Kidney epithelial cell (primary cell): ENCODE results near the gene RBFOX2. TPM values are rescaled to one million over a fixed set of nuclear protein-coding genes. Genes with fewer than 3 reads are reported as not detected.
A peak's percentile ranks its signal among the peaks of the same experiment; 100 is the strongest.
"Not testable (repeated sequence)": the region's sequence is repeated elsewhere in the genome, so short reads cannot be mapped to it uniquely, and the experiment has no call there.

Experiments used
- DNase-seq: peaks from one replicate; pipeline ENCODE4 v3.0.0-alpha.2; 2010; ENCODE audit warnings: low read depth
- H3K27me3 ChIP-seq: 2 replicates; pipeline ENCODE4 v1.6.0; 2011; ENCODE audit warnings: low read length; ENCODE audit not compliant: control insufficient read depth, insufficient read depth
- H3K36me3 ChIP-seq: 2 replicates; pipeline ENCODE4 v1.5.1; 2011; ENCODE audit warnings: low read length; ENCODE audit not compliant: control insufficient read depth, insufficient read depth
- H3K4me3 ChIP-seq: 2 replicates; pipeline ENCODE4 v1.5.1; 2011; ENCODE audit warnings: low read depth, mild to moderate bottlenecking, control low read depth, low read length
- total RNA-seq: library from RNA; depleted of rRNA; stranded (reverse); fragments of >200 nt; gene quantifications from 2 replicates; pipeline ENCODE4 v1.2.3, GENCODE V29; 2015
- TF ChIP-seq, protein P1 (sequence below): IDR thresholded peaks from 2 replicates; pipeline ENCODE4 v1.5.1; 2011; ENCODE audit warnings: mild to moderate bottlenecking, moderate library complexity, low read length, control low read depth, inconsistent platforms; ENCODE audit not compliant: insufficient read depth, poor library complexity, severe bottlenecking

RBFOX2 gene
- total RNA-seq, 1 donor from 2014 or later, result 75.1 TPM

DNA sequence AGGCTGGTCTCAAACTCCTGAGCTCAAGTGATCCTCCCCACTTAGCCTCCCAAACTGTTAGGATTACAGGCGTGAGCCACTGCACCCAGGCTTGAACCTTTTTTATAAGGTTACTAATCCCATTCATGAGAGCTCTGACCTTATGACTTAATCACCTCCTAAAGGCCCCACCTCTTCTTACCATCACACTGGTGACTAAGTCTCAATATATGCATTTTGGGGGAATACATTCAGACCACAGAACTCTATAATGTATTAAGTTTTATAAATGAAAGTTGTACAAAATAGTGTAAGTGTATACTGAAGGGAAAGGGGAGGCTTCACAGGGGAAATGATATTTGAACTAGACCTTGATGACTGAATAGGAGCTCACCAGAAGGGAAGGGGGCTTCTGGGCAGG lies 28.4 kb upstream of the RBFOX2 start:
- TF ChIP-seq, protein P1, sequence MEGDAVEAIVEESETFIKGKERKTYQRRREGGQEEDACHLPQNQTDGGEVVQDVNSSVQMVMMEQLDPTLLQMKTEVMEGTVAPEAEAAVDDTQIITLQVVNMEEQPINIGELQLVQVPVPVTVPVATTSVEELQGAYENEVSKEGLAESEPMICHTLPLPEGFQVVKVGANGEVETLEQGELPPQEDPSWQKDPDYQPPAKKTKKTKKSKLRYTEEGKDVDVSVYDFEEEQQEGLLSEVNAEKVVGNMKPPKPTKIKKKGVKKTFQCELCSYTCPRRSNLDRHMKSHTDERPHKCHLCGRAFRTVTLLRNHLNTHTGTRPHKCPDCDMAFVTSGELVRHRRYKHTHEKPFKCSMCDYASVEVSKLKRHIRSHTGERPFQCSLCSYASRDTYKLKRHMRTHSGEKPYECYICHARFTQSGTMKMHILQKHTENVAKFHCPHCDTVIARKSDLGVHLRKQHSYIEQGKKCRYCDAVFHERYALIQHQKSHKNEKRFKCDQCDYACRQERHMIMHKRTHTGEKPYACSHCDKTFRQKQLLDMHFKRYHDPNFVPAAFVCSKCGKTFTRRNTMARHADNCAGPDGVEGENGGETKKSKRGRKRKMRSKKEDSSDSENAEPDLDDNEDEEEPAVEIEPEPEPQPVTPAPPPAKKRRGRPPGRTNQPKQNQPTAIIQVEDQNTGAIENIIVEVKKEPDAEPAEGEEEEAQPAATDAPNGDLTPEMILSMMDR, result no peak
- no peak for DNase-seq

DNA sequence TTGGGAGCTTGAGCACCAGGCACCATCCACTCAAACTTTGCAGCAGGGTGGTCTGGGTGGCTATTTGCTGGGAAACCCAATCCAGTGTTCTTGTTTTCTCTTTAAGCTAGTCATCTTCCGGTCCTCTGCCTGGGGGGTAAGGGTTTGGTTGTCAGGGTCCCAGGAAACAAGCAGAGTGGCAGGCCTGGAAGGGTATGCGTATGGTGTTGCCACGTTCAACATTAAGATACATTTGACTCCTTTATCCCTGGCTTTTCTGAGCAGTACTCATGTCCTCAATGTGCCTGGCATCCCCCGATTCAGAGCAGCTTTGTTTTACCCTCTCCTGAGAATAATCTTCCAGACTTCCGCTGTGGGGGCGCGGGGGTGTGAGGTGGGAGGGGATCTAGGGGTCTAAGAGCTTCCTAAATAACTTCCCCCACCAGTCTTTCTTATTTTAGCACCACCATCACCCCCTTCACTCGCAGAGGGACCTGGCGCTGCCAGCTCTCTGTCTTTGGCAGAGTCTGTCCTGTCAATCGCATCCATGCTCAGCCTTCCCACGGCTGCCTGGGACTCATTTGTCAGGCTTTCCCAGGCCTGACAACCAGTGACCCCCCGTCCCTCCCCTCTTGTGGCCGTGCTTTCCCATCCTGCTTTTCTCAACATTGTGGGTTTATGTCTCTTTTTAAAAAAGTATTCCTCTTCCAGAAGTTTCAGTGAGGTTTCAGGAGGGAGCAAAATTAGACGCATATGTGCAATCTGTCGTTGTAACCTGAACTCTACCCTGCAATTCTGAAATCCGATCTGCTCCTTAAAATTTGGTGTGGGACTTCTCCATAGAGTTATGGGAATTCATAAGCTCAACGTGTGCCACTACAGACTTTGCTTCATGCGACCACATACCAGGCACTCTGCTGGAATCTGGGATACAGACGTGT lies 27.0 kb upstream of the RBFOX2 start:
- Histone ChIP-seq H3K4me3 (no peak overlapping the region), H3K36me3 (no peaks in the 10 kb centered on the region), H3K27me3 (no peaks in the 10 kb centered on the region)
- DNase-seq, result no peak
- TF ChIP-seq, protein P1, result no peak

More for the DNA sequence above, 28.4 kb upstream of the RBFOX2 start:
- no peak overlapping the region for H3K4me3 ChIP-seq
- H3K36me3 ChIP-seq, result no peaks in the 10 kb centered on the region
- H3K27me3 ChIP-seq, result no peaks in the 10 kb centered on the region

DNA sequence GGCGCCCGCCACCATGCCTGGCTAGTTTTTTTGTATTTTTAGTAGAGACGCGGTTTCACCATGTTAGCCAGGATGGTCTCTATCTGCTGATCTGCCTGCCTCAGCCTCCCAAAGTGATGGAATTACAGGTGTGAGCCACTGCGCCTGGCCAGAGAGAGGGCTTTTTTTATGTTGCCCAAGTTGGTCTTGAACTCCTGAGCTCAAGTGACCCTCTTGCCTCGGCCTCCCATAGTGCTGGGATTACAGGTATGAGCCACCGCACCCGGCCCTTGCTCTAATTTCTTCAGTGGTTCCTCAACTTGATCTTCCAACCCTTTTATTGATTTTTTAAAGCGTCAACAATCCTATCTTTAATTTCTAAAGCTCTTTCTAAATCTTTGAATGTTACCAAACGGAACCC lies 25.8 kb upstream of the RBFOX2 start:
- H3K36me3 ChIP-seq, H3K4me3 ChIP-seq, H3K27me3 ChIP-seq, DNase-seq: not testable (repeated sequence)

DNA sequence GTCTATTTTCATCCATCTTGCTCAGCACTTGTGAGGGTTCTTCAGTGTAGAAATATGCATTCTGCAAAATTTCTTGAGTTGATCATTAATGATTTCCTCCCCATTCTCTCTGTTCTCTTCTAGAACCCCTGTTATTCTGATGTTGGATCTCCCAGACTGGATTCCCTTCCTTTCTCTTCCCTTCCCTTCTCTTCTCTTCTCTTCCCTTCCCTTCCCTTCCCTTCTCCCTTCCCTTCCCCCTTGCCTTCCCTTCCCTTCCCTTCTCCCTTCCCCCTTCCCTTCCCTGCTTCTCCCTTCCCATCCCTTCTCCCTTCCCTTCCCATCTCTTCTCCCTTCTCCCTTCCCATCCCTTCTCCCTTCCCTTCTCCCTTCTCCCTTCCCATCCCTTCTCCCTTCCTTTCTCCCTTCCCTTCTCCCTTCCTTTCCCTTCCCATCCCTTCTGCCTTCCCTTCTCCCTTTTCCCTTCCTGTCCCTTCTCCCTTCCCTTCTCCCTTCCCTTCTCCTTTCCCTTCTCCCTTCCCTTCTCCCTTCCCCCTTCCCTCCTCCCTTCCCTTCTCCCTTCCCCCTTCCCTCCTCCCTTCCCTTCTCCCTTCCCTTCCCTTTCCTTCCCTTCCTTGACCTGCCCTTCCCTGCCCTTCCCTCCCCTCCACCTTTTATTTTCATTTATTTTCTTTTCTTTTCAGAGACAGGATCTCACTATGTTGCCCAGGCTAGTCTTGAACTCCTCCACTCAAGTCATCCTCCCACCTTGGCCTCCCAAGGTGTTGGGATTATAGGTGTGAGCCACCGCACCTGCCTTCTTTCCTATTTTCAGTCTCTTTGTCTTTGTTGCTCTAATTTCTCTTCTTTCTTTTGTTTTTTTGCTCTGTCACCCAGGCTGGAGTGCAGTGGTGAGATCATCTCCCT lies 24.9 kb upstream of the RBFOX2 start:
- DNase-seq, result no peak
- TF ChIP-seq, protein P1, result no peak
- Histone ChIP-seq H3K27me3 (no peaks in the 10 kb centered on the region), H3K36me3 (no peaks in the 10 kb centered on the region), H3K4me3 (no peak overlapping the region)

DNA sequence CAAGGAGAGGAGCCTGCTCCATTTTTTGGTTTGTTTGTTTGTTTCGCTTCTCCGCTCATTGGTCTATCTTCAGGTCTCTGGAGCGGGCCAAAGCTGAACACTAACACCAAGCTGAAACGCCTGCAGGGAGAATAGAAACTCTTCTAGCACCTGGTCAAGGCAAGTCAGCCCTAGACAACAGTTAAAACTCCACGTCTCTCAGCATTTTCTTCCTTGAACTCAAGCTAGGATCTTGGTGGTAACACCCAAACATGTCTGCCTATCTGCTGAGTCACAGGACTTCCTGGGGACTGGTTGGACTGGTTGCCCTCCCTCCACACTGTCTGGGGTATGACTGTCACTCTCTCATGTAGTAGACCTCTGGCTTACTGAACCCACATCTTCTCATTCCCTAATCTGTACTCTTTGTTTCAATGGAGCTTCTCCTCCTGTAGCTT lies 23.9 kb upstream of the RBFOX2 start:
- H3K36me3 ChIP-seq, result no peaks in the 10 kb centered on the region
- no peaks in the 10 kb centered on the region for H3K27me3 ChIP-seq
- H3K4me3 ChIP-seq, result no peak overlapping the region
- TF ChIP-seq, protein P1, result no peak
- DNase-seq, result peak; percentile 32

DNA sequence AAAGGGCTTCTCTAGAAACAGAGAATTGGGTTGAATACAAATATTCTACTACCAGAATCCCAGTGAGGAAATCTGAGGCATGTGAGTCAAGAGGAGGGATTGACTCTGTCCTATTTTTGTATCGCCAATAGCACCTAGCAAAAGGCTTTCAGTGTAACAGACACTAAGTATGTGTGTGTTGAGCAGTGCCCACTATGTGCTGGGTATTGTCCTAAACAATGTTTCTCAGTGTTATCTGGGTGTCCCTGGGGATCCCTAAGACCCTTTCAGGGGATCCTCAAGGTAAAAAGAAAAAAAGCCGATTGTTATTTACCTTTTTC lies 21.0 kb upstream of the RBFOX2 start:
- Histone ChIP-seq H3K27me3 (no peaks in the 10 kb centered on the region), H3K36me3 (no peaks in the 10 kb centered on the region), H3K4me3 (no peak overlapping the region)
- TF ChIP-seq, protein P1, result no peak
- no peak for DNase-seq
